OCI-LY3 (cell line): ENCODE measurements around the gene FYTTD1.

ENCODE experiments used
- H2AFZ ChIP-seq: fragments of 200-600, 300-600 bp; shearing (Covaris generic); 2 replicates; pipeline ENCODE4 v1.6.0; 2014; ENCODE audit warnings: antibody characterized with exemption, low read depth, low read length
- H3K27ac ChIP-seq: fragments of 200-600, 300-600 bp; sonication (generic); 2 replicates; pipeline ENCODE4 v1.5.1; 2014; ENCODE audit warnings: mild to moderate bottlenecking, low read length, moderate library complexity, mixed read lengths
- H3K27me3 ChIP-seq: fragments of 200-600, 300-600 bp; sonication (generic); 2 replicates; pipeline ENCODE4 v1.6.1; 2014; ENCODE audit warnings: low read depth, low read length, mixed read lengths
- H3K36me3 ChIP-seq: fragments of 200-600, 300-600 bp; sonication (generic); replicated peaks from 2 replicates; pipeline ENCODE3; 2014; ENCODE audit warnings: low read depth, low read length, mixed read lengths
- H3K4me1 ChIP-seq: fragments of 300-600, 200-600 bp; sonication (generic); 2 replicates; pipeline ENCODE4 v1.6.1; 2014; ENCODE audit warnings: low read length, mixed read lengths
- H3K4me2 ChIP-seq: fragments of 200-600, 300-600 bp; sonication (generic); 2 replicates; pipeline ENCODE4 v1.6.1; 2014; ENCODE audit warnings: low read length, mixed read lengths
- H3K4me3 ChIP-seq: fragments of 300-600, 200-600 bp; sonication (generic); 2 replicates; pipeline ENCODE4 v1.5.1; 2014; ENCODE audit warnings: antibody characterized with exemption, mild to moderate bottlenecking, low read length, moderate library complexity
- H3K79me2 ChIP-seq: fragments of 300-600, 200-600 bp; shearing (Covaris generic); 2 replicates; pipeline ENCODE4 v1.6.1; 2014; ENCODE audit warnings: mild to moderate bottlenecking, low read length, mixed read lengths
- H3K9ac ChIP-seq: fragments of 300-600, 200-600 bp; shearing (Covaris generic); 2 replicates; pipeline ENCODE4 v1.6.0; 2014; ENCODE audit warnings: mild to moderate bottlenecking, low read length, moderate library complexity
- H3K9me3 ChIP-seq: fragments of 200-600, 300-600 bp; shearing (Covaris generic); 2 replicates; pipeline ENCODE4 v1.6.1; 2014; ENCODE audit warnings: low read length, mixed read lengths; ENCODE audit not compliant: insufficient read depth
- H4K20me1 ChIP-seq: fragments of 200-600, 300-600 bp; sonication (generic); 2 replicates; pipeline ENCODE4 v1.6.1; 2016; ENCODE audit warnings: low read length, mixed read lengths; ENCODE audit not compliant: insufficient read depth
- EZH2phosphoT487 ChIP-seq: fragments of 200-600 bp; shearing (Covaris generic); IDR thresholded peaks from 2 replicates; pipeline ENCODE4 v1.6.1; 2018; ENCODE audit warnings: antibody characterized with exemption, mixed run types, low read depth
- TF ChIP-seq, protein P1 (sequence below): fragments of 200-600, 300-600 bp; sonication (generic); IDR thresholded peaks from 2 replicates; pipeline ENCODE4 v1.5.1; 2014; ENCODE audit warnings: antibody characterized with exemption, low read length, low read depth

FYTTD1 gene, protein sequence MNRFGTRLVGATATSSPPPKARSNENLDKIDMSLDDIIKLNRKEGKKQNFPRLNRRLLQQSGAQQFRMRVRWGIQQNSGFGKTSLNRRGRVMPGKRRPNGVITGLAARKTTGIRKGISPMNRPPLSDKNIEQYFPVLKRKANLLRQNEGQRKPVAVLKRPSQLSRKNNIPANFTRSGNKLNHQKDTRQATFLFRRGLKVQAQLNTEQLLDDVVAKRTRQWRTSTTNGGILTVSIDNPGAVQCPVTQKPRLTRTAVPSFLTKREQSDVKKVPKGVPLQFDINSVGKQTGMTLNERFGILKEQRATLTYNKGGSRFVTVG

DNA sequence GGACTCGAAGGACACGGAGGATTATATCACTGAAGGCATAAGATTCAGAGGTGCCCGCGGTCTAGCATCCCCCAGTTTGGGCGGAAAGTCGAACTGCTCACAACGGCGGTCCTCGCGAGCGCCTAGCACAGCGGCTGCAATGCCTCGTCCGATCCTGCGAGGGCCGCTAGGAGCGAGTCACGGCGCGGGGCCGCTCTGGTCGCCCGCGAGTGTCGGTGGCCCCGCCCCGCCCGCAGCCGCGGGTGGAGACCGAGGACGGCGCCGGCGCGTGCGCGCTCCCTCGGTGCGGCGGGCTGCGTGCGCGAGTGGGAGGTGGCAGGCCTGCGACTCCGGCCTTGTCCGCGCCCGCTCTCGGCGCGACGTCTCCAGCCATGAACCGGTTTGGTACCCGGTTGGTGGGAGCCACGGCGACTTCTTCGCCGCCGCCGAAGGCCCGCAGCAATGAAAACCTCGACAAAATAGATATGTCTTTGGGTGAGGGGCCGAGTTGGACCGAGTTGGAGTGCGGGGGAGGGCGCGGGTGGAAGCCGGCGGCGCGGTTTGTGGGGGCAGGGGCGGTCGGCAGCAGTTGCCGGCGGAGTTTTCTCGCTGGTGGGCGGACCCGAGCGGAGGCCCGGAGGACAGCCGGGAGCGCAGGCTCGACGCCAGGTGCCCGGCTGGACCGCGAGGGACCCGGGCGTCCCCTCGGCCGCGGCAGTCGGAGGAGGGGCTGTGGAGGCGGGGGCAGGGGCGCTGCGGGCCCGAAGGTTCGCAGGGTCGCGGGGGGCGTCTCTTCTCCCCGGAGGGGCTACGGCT lies at the start of gene FYTTD1:
Gene FYTTD1 (plus strand): TSS at position 283 of the 795 bp plus-strand sequence. CDS start 89 bp downstream, at position 372.
- peaks cover 23% of the 10 kb centered on the region for H4K20me1 ChIP-seq
- peak within 1 kb of the TSS; percentile 74 for H3K4me2 ChIP-seq
- peak within 1 kb of the TSS; percentile 51 for H3K27ac ChIP-seq
- no peaks in the 10 kb centered on the region for H3K27me3 ChIP-seq
- H2AFZ ChIP-seq: peak within 1 kb of the TSS; percentile 56
- peaks cover 42% of the 10 kb centered on the region for H3K79me2 ChIP-seq
- H3K4me3 ChIP-seq: peak within 1 kb of the TSS; percentile 88
- peak within 1 kb of the TSS; percentile 86 for H3K9ac ChIP-seq
- TF ChIP-seq, protein P1, sequence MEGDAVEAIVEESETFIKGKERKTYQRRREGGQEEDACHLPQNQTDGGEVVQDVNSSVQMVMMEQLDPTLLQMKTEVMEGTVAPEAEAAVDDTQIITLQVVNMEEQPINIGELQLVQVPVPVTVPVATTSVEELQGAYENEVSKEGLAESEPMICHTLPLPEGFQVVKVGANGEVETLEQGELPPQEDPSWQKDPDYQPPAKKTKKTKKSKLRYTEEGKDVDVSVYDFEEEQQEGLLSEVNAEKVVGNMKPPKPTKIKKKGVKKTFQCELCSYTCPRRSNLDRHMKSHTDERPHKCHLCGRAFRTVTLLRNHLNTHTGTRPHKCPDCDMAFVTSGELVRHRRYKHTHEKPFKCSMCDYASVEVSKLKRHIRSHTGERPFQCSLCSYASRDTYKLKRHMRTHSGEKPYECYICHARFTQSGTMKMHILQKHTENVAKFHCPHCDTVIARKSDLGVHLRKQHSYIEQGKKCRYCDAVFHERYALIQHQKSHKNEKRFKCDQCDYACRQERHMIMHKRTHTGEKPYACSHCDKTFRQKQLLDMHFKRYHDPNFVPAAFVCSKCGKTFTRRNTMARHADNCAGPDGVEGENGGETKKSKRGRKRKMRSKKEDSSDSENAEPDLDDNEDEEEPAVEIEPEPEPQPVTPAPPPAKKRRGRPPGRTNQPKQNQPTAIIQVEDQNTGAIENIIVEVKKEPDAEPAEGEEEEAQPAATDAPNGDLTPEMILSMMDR: peak; percentile 32
- no peak for TF ChIP-seq EZH2phosphoT487
- H3K36me3 ChIP-seq: no peaks in the 10 kb centered on the region
- H3K9me3 ChIP-seq: no peaks in the 10 kb centered on the region
- peaks cover 21% of the 10 kb centered on the region for H3K4me1 ChIP-seq

DNA sequence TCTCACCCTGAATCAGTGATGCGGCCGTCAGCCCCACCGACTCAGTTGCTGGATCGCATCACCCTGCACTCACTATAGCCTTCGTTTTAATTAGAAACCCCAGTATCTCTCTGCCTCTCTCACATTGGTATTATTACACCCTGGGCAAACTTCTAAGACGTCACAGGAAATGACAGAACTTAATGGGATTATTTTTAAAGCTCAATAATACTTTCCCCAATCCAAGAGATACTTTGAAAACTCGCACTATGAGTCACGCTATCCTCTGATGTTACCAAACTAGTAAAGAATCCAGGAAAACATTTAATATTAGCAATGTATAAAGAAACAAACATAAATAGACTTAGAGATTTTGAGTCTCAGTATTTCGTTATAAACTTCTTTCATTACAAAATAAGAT lies 49.6 kb upstream of the FYTTD1 start:
- Histone ChIP-seq H3K4me1 (no peaks in the 10 kb centered on the region), H2AFZ (no peak overlapping the region), H3K27ac (no peak overlapping the region), H3K36me3 (peaks cover 72% of the 10 kb centered on the region), H3K9ac (no peak overlapping the region), H3K4me3 (no peak overlapping the region), H4K20me1 (peaks cover 4% of the 10 kb centered on the region; the same call in 1 of the 2 replicates), H3K4me2 (no peak overlapping the region), H3K9me3 (no peaks in the 10 kb centered on the region), H3K27me3 (no peaks in the 10 kb centered on the region), H3K79me2 (no peaks in the 10 kb centered on the region)
- no peak for TF ChIP-seq EZH2phosphoT487
- TF ChIP-seq, protein P1: no peak

DNA sequence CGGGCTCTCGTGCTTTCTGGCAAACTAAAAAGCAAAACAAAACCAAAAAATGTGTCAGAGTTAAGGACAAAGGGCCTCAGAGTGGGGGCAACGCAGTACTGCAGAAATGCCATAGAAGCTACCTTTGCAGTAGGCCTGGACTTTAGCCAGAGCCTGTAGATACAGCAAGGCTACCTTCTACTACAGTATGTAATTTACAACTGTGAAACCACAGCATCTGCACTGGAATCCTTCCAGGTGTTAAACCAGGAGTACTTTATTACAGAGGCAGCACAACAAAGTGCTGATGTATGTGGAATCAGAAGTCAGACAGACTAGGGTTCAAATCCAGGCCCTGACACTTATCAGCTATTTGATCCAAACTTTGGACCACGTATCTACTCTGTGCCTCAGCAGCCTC lies 47.8 kb upstream of the FYTTD1 start:
- no peak overlapping the region for H3K4me3 ChIP-seq
- no peak overlapping the region for H3K4me2 ChIP-seq
- H2AFZ ChIP-seq: no peak overlapping the region
- H3K9ac ChIP-seq: no peak overlapping the region
- H3K79me2 ChIP-seq: peaks cover 6% of the 10 kb centered on the region
- no peaks in the 10 kb centered on the region for H3K27me3 ChIP-seq
- H3K36me3 ChIP-seq: peaks cover 67% of the 10 kb centered on the region
- peaks cover 4% of the 10 kb centered on the region; the same call in 1 of the 2 replicates for H4K20me1 ChIP-seq
- H3K4me1 ChIP-seq: peaks cover 17% of the 10 kb centered on the region
- H3K9me3 ChIP-seq: no peaks in the 10 kb centered on the region
- H3K27ac ChIP-seq: no peak overlapping the region
- TF ChIP-seq, protein P1: no peak
- no peak for TF ChIP-seq EZH2phosphoT487

DNA sequence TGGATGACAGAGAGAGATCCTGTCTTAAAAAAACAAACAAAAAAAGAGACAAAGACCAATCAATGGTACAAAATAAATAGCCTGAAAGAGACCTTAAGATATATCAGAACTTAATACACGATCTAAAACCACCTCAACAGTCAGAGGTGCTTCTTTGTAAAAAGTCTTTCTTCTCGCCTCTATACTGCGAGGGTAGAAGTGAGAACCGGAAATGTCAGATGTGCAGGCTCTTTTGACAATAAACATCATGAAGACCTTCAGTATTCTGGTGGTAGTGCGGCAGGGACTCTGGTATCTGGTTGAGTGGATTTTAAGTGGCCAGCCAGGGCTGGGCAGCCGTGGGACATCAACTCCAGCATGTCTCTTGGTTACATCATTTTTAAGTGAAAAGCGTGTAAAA lies 43.0 kb upstream of the FYTTD1 start:
- Histone ChIP-seq H3K4me1 (peaks cover 64% of the 10 kb centered on the region), H3K4me2 (peak overlapping the region; percentile 69), H4K20me1 (no peaks in the 10 kb centered on the region), H3K9ac (peak overlapping the region; percentile 13; the same call in 1 of the 2 replicates), H2AFZ (no peak overlapping the region), H3K4me3 (no peak overlapping the region; the same call in 1 of the 2 replicates), H3K36me3 (peaks cover 43% of the 10 kb centered on the region), H3K79me2 (peaks cover 36% of the 10 kb centered on the region), H3K27ac (peak overlapping the region; percentile 15), H3K9me3 (no peaks in the 10 kb centered on the region), H3K27me3 (no peaks in the 10 kb centered on the region)
- TF ChIP-seq, protein P1: no peak
- no peak for TF ChIP-seq EZH2phosphoT487
